HepG2 (cell line): ENCODE data around the gene SRP68. TPM values are rescaled to one million over a fixed set of nuclear protein-coding genes. Genes with fewer than 3 reads are reported as not detected.

Experiments used
- AHR ChIP-seq: IDR thresholded peaks from 2 replicates; pipeline ENCODE4 v1.6.1; 2018; ENCODE audit warnings: missing genetic modification reagents, missing compliant biosample characterization
- ARID3A ChIP-seq: IDR thresholded peaks from 2 replicates; pipeline ENCODE4 v1.6.1; 2012; ENCODE audit warnings: low read depth, low read length, improper control_type of control experiment
- CCDC6 ChIP-seq: sonication (generic); formaldehyde crosslinking; IDR thresholded peaks from 2 replicates; pipeline ENCODE4 v1.8.1; 2022; ENCODE audit warnings: mild to moderate bottlenecking, missing genetic modification reagents, moderate library complexity
- FOXK1 ChIP-seq: sonication (generic); formaldehyde crosslinking; IDR thresholded peaks from 2 replicates; pipeline ENCODE4 v1.4.0; 2020; ENCODE audit warnings: low read depth, missing genetic modification reagents, borderline replicate concordance
- GABPA ChIP-seq, 2 experiments: IDR thresholded peaks; 2 replicates each; pipeline ENCODE4 v1.6.1; 2011 to 2016; ENCODE audit warnings: low read depth in 2 of 2, low read length in 1 of 2, missing biosample characterization in 1 of 2, missing genetic modification characterization in 1 of 2
- GABPB1 ChIP-seq: IDR thresholded peaks from 2 replicates; pipeline ENCODE4 v1.6.1; 2016; ENCODE audit warnings: mild to moderate bottlenecking, missing genetic modification reagents, moderate library complexity, missing compliant biosample characterization
- HMGXB4 ChIP-seq, 2 experiments: sonication (generic) in 1 of 2; formaldehyde crosslinking in 1 of 2; IDR thresholded peaks; 2 replicates each; pipeline versions ENCODE4 v1.4.0 to v1.6.1; 2018 to 2020; ENCODE audit warnings: missing genetic modification reagents in 2 of 2, borderline replicate concordance in 1 of 2, low read depth in 1 of 2, mild to moderate bottlenecking in 1 of 2, missing biosample characterization in 1 of 2
- HOXD1 ChIP-seq: sonication (generic); formaldehyde crosslinking; IDR thresholded peaks from 2 replicates; pipeline ENCODE4 v1.5.0; 2020; ENCODE audit warnings: missing genetic modification reagents
- MED1 ChIP-seq: sonication (generic); formaldehyde crosslinking; IDR thresholded peaks from 2 replicates; pipeline ENCODE4 v1.4.0; 2020; ENCODE audit warnings: missing genetic modification reagents
- MLX ChIP-seq: IDR thresholded peaks from 2 replicates; pipeline ENCODE4 v1.6.1; 2016
- PAF1 ChIP-seq: IDR thresholded peaks from 2 replicates; pipeline ENCODE4 v1.6.1; 2016; ENCODE audit warnings: missing genetic modification reagents, missing compliant biosample characterization
- POGK ChIP-seq: sonication (generic); formaldehyde crosslinking; conservative IDR thresholded peaks from 2 replicates; pipeline ENCODE4 v1.8.0; 2022; ENCODE audit warnings: mild to moderate bottlenecking, moderate library complexity, missing genetic modification reagents
- PPARG ChIP-seq: conservative IDR thresholded peaks from 2 replicates; pipeline ENCODE4 v1.6.1; 2016; ENCODE audit warnings: missing biosample characterization, missing genetic modification reagents
- REL ChIP-seq: sonication (generic); formaldehyde crosslinking; conservative IDR thresholded peaks from 2 replicates; pipeline ENCODE4 v1.8.0; 2022; ENCODE audit warnings: mild to moderate bottlenecking, missing genetic modification reagents, moderate library complexity
- SMYD3 ChIP-seq: sonication (generic); formaldehyde crosslinking; IDR thresholded peaks from 2 replicates; pipeline ENCODE4 v1.8.1; 2023; ENCODE audit warnings: mild to moderate bottlenecking, missing genetic modification reagents
- ZNF276 ChIP-seq: sonication (generic); formaldehyde crosslinking; IDR thresholded peaks from 2 replicates; pipeline ENCODE4 v1.4.0; 2020; ENCODE audit warnings: mild to moderate bottlenecking, low read depth, missing genetic modification reagents
- ZNF570 ChIP-seq: sonication (generic); formaldehyde crosslinking; IDR thresholded peaks from 2 replicates; pipeline ENCODE4 v1.4.0; 2020; ENCODE audit warnings: mild to moderate bottlenecking, missing genetic modification reagents, borderline replicate concordance
- ZNF629 ChIP-seq: sonication (generic); formaldehyde crosslinking; conservative IDR thresholded peaks from 2 replicates; pipeline ENCODE4 v1.5.0; 2020; ENCODE audit warnings: missing genetic modification reagents
- ZNF782 ChIP-seq: sonication (generic); formaldehyde crosslinking; IDR thresholded peaks from 2 replicates; pipeline ENCODE4 v1.4.0; 2020; ENCODE audit warnings: missing genetic modification reagents, mild to moderate bottlenecking, borderline replicate concordance
- polyA plus RNA-seq, 8 experiments: library from polyadenylated mRNA; depleted of rRNA in 3 of 8; stranded (reverse) in 7 of 8; unstranded in 1 of 8; fragments of >200 nt; fragmentation: Illumina TruSeq in 4 of 8; extraction: Trizol in 4 of 8; gene quantifications; 2 replicates each; pipeline versions ENCODE4 v1.2.1 to v1.2.3, GENCODE V29; 2011 to 2016; ENCODE audit warnings: low read depth in 4 of 8, missing spikeins in 1 of 8, mixed read lengths in 1 of 8; ENCODE audit not compliant: insufficient read depth in 1 of 8
- total RNA-seq, 5 experiments: library from RNA; depleted of rRNA; stranded (reverse); fragments of >200 nt; fragmentation: Illumina TruSeq; extraction: Trizol; gene quantifications; 2 replicates each; pipeline ENCODE4 v1.2.3, GENCODE V29; 2016; ENCODE audit warnings: low read depth in 1 of 5

The SRP68 gene
- total and polyA plus RNA-seq, 2 of the 13 experiments (the other 11 are each of a cell fraction or from before 2014, with no cell fraction given), result 39.8 to 74.3 TPM

GRCh38 chr17:75996665-75997590, 75.4 kb downstream of the SRP68 start (continued):
- TF ChIP-seq POGK (CRISPR knock-in tag) (no peak), ZNF629 (CRISPR knock-in tag) (peak; percentile 47), FOXK1 (CRISPR knock-in tag) (peak; percentile 72; the same call in 1 of the 2 replicates), MED1 (CRISPR knock-in tag) (peak; percentile 97), AHR (CRISPR knock-in tag) (no peak), ARID3A (no peak; the same call in 1 of the 2 replicates), HMGXB4 (CRISPR knock-in tag; IDR thresholded peaks at IDR 0.05; ENCODE audit: borderline replicate concordance in 1 of 2, low read depth in 1 of 2) (peak in 1 of 2 experiments; percentile 40; a peak in 1 of 4 replicates), SMYD3 (CRISPR knock-in tag) (0 out of 2 replicates have a peak, but pooled peaks have one; percentile 70), REL (no peak), GABPB1 (CRISPR knock-in tag) (peak; percentile 52; the same call in 1 of the 2 replicates), HOXD1 (no peak), ZNF276 (CRISPR knock-in tag) (no peak), PPARG (CRISPR knock-in tag) (peak; percentile 99), GABPA (IDR thresholded peaks at IDR 0.05; ENCODE audit: low read depth, low read length) (no peak), GABPA (CRISPR knock-in tag; IDR thresholded peaks at IDR 0.05; ENCODE audit: low read depth) (peak; percentile 36; the same call in 1 of the 2 replicates), CCDC6 (CRISPR knock-in tag) (0 out of 2 replicates have a peak, but pooled peaks have one; percentile 69), ZNF782 (CRISPR knock-in tag) (peak; percentile 76; the same call in 1 of the 2 replicates), ZNF570 (CRISPR knock-in tag) (no peak), PAF1 (CRISPR knock-in tag) (no peak), MLX (CRISPR knock-in tag) (peak; percentile 87)
